Neural progenitor cell (in vitro differentiated cells): ENCODE results near the gene ATE1. TPM values are rescaled to one million over a fixed set of nuclear protein-coding genes. Genes with fewer than 3 reads are reported as not detected.
"Not testable (repeated sequence)": the region's sequence is repeated elsewhere in the genome, so short reads cannot be mapped to it uniquely, and the experiment has no call there.

Experiments used
- DNase-seq: peaks from one replicate; pipeline ENCODE4 v3.0.0-alpha.2; 2016; ENCODE audit warnings: low spot score
- H2AFZ ChIP-seq: fragments of 200-600 bp; sonication (generic); replicated peaks from 2 replicates; pipeline ENCODE4 v1.6.1; 2016; ENCODE audit warnings: antibody characterized with exemption
- H3F3A ChIP-seq: fragments of 200-600 bp; sonication (generic); 2 replicates; pipeline ENCODE4 v1.6.1; 2016; ENCODE audit warnings: antibody characterized with exemption, low read depth
- H3K27ac ChIP-seq: fragments of 200-600 bp; sonication (generic); 2 replicates; pipeline ENCODE4 v1.5.1; 2016; ENCODE audit warnings: mild to moderate bottlenecking
- H3K27me3 ChIP-seq: fragments of 200-600 bp; sonication (generic); 2 replicates; pipeline ENCODE4 v1.6.1; 2016; ENCODE audit warnings: mild to moderate bottlenecking, moderate library complexity
- H3K36me3 ChIP-seq: fragments of 200-600 bp; sonication (generic); 2 replicates; pipeline ENCODE4 v1.5.1; 2016
- H3K4me1 ChIP-seq: fragments of 200-600 bp; sonication (generic); 2 replicates; pipeline ENCODE4 v1.6.1; 2016; ENCODE audit warnings: mixed run types
- H3K4me2 ChIP-seq: fragments of 200-600 bp; sonication (generic); 2 replicates; pipeline ENCODE4 v1.6.1; 2016
- H3K4me3 ChIP-seq: fragments of 200-600 bp; sonication (generic); 2 replicates; pipeline ENCODE4 v1.5.1; 2016
- H3K79me2 ChIP-seq: fragments of 200-600 bp; sonication (generic); 2 replicates; pipeline ENCODE4 v1.6.1; 2016; ENCODE audit warnings: low read depth
- H3K9ac ChIP-seq: fragments of 200-600 bp; sonication (generic); 2 replicates; pipeline ENCODE4 v1.6.1; 2016
- H3K9me3 ChIP-seq: fragments of 200-600 bp; sonication (generic); 2 replicates; pipeline ENCODE4 v1.5.1; 2016; ENCODE audit warnings: low read depth
- H4K20me1 ChIP-seq: fragments of 200-600 bp; sonication (generic); 2 replicates; pipeline ENCODE4 v1.6.1; 2016; ENCODE audit warnings: low read depth
- H3K27ac Mint-ChIP-seq: 3 replicates; pipeline ENCODE4 v1.8.0; 2021; ENCODE audit warnings: mixed read lengths
- H3K27me3 Mint-ChIP-seq: 2 replicates; pipeline ENCODE4 v1.8.0; 2022; ENCODE audit warnings: low read depth, mild to moderate bottlenecking, inconsistent platforms, moderate library complexity, mixed read lengths; ENCODE audit not compliant: insufficient read depth
- H3K36me3 Mint-ChIP-seq: 3 replicates; pipeline ENCODE4 v1.8.0; 2021; ENCODE audit warnings: mixed read lengths
- H3K4me1 Mint-ChIP-seq: 3 replicates; pipeline ENCODE4 v1.8.0; 2021; ENCODE audit warnings: mixed read lengths
- H3K4me3 Mint-ChIP-seq: 3 replicates; pipeline ENCODE4 v1.8.0; 2021; ENCODE audit warnings: mild to moderate bottlenecking, moderate library complexity, mixed read lengths
- H3K9me3 Mint-ChIP-seq: 3 replicates; pipeline ENCODE4 v1.8.0; 2020; ENCODE audit warnings: mixed read lengths
- EZH2 ChIP-seq: fragments of 200-600 bp; sonication (generic); IDR thresholded peaks from 2 replicates; pipeline ENCODE4 v1.6.1; 2017; ENCODE audit warnings: antibody characterized with exemption, mild to moderate bottlenecking, moderate library complexity
- EZH2phosphoT487 ChIP-seq: fragments of 200-600 bp; sonication (generic); IDR thresholded peaks from 2 replicates; pipeline ENCODE4 v1.6.1; 2017; ENCODE audit warnings: antibody characterized with exemption
- total RNA-seq: library from RNA; depleted of rRNA; stranded (reverse); fragments of >200 nt; gene quantifications from 2 replicates; pipeline ENCODE4 v1.2.3, GENCODE V29; 2015; ENCODE audit warnings: low replicate concordance
- TF ChIP-seq, protein P1 (sequence below): fragments of 200-600 bp; sonication (generic); IDR thresholded peaks from 2 replicates; pipeline ENCODE4 v1.5.1; 2017; ENCODE audit warnings: antibody characterized with exemption, mild to moderate bottlenecking

Gene ATE1
- total RNA-seq, 1 donor from 2014 or later = 57.2 TPM

DNA sequence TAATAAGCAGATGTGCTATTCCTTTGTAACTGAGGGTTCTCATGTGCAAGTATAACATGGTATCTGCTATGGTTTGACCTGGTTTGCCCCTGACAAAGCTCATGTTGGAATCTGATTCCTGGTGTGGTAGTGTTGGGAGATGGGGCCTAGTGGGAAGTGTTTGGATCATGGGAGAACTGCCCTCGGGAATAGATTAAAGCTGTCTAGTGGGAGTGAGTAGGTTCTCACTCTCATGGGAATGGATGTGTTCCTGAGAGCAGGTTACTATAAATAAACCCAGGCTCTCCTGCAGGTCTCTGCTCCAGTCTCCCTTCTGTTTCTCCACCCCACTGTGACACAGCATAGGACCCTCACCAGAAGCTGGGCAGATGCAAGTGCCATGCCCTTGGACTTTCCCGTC lies 97.7 kb downstream of the ATE1 start:
- Histone ChIP-seq H3K4me3 (no peak overlapping the region), H3K27me3 (no peaks in the 10 kb centered on the region), H3K9me3 (no peaks in the 10 kb centered on the region), H3K4me1 (no peaks in the 10 kb centered on the region), H3K79me2 (no peaks in the 10 kb centered on the region), H3K9ac (no peak overlapping the region), H3K4me2 (no peak overlapping the region), H3F3A (peaks cover 13% of the 10 kb centered on the region), H3K36me3 (no peaks in the 10 kb centered on the region), H2AFZ (no peak overlapping the region), H4K20me1 (no peaks in the 10 kb centered on the region), H3K27ac (no peak overlapping the region)
- DNase-seq = no peak
- TF ChIP-seq, protein P1, sequence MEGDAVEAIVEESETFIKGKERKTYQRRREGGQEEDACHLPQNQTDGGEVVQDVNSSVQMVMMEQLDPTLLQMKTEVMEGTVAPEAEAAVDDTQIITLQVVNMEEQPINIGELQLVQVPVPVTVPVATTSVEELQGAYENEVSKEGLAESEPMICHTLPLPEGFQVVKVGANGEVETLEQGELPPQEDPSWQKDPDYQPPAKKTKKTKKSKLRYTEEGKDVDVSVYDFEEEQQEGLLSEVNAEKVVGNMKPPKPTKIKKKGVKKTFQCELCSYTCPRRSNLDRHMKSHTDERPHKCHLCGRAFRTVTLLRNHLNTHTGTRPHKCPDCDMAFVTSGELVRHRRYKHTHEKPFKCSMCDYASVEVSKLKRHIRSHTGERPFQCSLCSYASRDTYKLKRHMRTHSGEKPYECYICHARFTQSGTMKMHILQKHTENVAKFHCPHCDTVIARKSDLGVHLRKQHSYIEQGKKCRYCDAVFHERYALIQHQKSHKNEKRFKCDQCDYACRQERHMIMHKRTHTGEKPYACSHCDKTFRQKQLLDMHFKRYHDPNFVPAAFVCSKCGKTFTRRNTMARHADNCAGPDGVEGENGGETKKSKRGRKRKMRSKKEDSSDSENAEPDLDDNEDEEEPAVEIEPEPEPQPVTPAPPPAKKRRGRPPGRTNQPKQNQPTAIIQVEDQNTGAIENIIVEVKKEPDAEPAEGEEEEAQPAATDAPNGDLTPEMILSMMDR = no peak
- TF ChIP-seq EZH2phosphoT487 = no peak
- TF ChIP-seq EZH2 = no peak
- peaks cover 37% of the 10 kb centered on the region for H3K36me3 Mint-ChIP-seq
- H3K4me3 Mint-ChIP-seq = no peak overlapping the region
- H3K27me3 Mint-ChIP-seq = peaks cover 2% of the 10 kb centered on the region
- no peaks in the 10 kb centered on the region for H3K4me1 Mint-ChIP-seq
- no peak overlapping the region for H3K27ac Mint-ChIP-seq
- peaks cover 2% of the 10 kb centered on the region for H3K9me3 Mint-ChIP-seq

DNA sequence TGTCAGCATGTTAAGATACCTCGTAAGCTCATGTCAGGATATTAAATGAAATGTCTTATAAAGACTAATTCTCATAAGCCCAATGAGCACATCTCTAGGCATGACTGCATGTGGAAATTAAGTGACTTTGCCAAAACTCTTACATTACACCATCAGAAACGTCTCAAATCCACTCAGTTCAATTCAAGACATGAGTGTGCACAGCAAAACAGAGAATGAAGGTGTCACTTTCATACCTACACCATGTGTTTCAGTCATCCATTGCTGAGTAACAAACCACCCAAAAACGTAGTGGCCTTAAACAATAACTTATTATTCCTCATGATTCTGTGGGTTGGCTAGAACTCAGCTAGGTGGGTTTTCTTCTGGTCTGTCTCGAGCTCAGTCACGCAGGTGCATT lies 99.8 kb downstream of the ATE1 start:
- H3K4me1 ChIP-seq = no peaks in the 10 kb centered on the region
- TF ChIP-seq EZH2phosphoT487 = no peak
- TF ChIP-seq, protein P1 = no peak
- TF ChIP-seq EZH2 = no peak
- no peaks in the 10 kb centered on the region for H3K27me3 ChIP-seq
- H3K9ac ChIP-seq = no peak overlapping the region
- no peaks in the 10 kb centered on the region for H3K79me2 ChIP-seq
- H3K4me3 ChIP-seq = no peak overlapping the region
- H2AFZ ChIP-seq = no peak overlapping the region
- H3K4me2 ChIP-seq = no peak overlapping the region
- H3F3A ChIP-seq = peaks cover 13% of the 10 kb centered on the region
- no peaks in the 10 kb centered on the region for H3K9me3 ChIP-seq
- Mint-ChIP-seq H3K4me1 (peaks cover 11% of the 10 kb centered on the region), H3K4me3 (no peak overlapping the region), H3K27me3 (peaks cover 2% of the 10 kb centered on the region), H3K9me3 (peaks cover 2% of the 10 kb centered on the region), H3K27ac (no peak overlapping the region), H3K36me3 (peaks cover 36% of the 10 kb centered on the region)
- DNase-seq = no peak
- no peaks in the 10 kb centered on the region for H4K20me1 ChIP-seq
- no peak overlapping the region for H3K27ac ChIP-seq
- H3K36me3 ChIP-seq = no peaks in the 10 kb centered on the region

DNA sequence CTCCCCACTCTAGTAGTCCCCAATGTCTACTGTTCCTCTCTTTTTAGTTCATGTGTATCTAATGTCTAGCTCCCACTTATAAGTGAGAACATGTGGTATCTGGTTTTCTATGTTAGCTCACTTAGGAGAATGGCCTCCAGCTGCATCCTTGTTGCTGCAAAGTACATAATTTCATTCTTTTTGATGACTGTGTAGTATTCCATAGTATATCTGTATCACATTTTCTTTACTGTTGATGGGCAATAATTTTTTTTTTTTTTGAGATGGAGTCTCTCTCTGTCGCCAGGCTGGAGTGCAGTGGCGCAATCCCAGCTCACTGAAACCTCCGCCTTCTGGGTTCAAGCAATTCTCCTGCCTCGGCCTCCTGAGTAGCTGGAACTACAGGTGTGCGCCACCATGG lies 101.1 kb downstream of the ATE1 start:
- DNase-seq, H4K20me1 ChIP-seq, H3K4me3 ChIP-seq, H3K4me2 ChIP-seq, H3K4me3 Mint-ChIP-seq, H3K27me3 ChIP-seq, H3K9me3 ChIP-seq, H3K4me1 ChIP-seq, H3K27me3 Mint-ChIP-seq, H3K9me3 Mint-ChIP-seq, H3K27ac ChIP-seq, H3K27ac Mint-ChIP-seq, H3K36me3 ChIP-seq, H3K79me2 ChIP-seq, H3K9ac ChIP-seq, H2AFZ ChIP-seq: not testable (repeated sequence)
- Mint-ChIP-seq H3K36me3 (peaks cover 34% of the 10 kb centered on the region), H3K4me1 (peaks cover 11% of the 10 kb centered on the region)
- H3F3A ChIP-seq = peaks cover 13% of the 10 kb centered on the region

DNA sequence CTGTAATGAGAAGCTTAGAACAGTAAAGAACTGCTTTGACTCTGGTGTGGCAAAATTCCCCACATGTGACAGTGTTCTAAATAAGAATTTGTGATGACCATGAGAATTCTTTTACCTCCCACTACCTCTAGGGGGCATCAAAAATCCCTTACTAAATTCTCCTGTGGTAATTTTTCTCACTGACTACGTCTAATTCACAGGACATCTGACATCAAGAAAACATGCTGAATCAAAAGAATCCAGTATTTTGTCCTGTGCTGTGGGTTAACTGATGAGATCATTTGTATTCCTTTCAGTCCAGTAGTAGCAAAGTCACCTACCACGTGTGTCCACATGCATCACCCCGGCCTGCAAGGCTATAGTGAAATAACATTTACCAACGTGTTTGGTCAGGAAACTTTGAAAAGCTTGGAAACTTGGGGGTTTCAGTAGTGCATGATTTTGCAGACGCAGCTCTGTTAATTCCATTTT lies 103.8 kb downstream of the ATE1 start:
- peak overlapping the region; percentile 60 for H3K27ac Mint-ChIP-seq
- TF ChIP-seq EZH2 = no peak
- TF ChIP-seq, protein P1 = peak; percentile 80
- no peaks in the 10 kb centered on the region for H3K4me1 ChIP-seq
- no peak overlapping the region for H3K27ac ChIP-seq
- H3K9me3 ChIP-seq = no peaks in the 10 kb centered on the region
- H3K9ac ChIP-seq = no peak overlapping the region
- H3K4me3 Mint-ChIP-seq = no peak overlapping the region
- H3K4me3 ChIP-seq = no peak overlapping the region
- H4K20me1 ChIP-seq = no peaks in the 10 kb centered on the region
- H3K36me3 ChIP-seq = no peaks in the 10 kb centered on the region
- no peaks in the 10 kb centered on the region for H3K27me3 ChIP-seq
- peaks cover 13% of the 10 kb centered on the region for H3F3A ChIP-seq
- H3K4me1 Mint-ChIP-seq = peaks cover 11% of the 10 kb centered on the region
- no peak overlapping the region for H3K4me2 ChIP-seq
- peaks cover 2% of the 10 kb centered on the region for H3K27me3 Mint-ChIP-seq
- no peak overlapping the region for H2AFZ ChIP-seq
- DNase-seq = peak; percentile 43
- peaks cover 28% of the 10 kb centered on the region for H3K36me3 Mint-ChIP-seq
- H3K9me3 Mint-ChIP-seq = no peaks in the 10 kb centered on the region
- H3K79me2 ChIP-seq = no peaks in the 10 kb centered on the region
